HS-5 (cell line): ENCODE data around the gene PRR12.

Source experiments
- DNase-seq: peaks from one replicate; pipeline ENCODE4 v3.0.0-alpha.2; 2012; ENCODE audit warnings: low read depth

Gene PRR12

DNA sequence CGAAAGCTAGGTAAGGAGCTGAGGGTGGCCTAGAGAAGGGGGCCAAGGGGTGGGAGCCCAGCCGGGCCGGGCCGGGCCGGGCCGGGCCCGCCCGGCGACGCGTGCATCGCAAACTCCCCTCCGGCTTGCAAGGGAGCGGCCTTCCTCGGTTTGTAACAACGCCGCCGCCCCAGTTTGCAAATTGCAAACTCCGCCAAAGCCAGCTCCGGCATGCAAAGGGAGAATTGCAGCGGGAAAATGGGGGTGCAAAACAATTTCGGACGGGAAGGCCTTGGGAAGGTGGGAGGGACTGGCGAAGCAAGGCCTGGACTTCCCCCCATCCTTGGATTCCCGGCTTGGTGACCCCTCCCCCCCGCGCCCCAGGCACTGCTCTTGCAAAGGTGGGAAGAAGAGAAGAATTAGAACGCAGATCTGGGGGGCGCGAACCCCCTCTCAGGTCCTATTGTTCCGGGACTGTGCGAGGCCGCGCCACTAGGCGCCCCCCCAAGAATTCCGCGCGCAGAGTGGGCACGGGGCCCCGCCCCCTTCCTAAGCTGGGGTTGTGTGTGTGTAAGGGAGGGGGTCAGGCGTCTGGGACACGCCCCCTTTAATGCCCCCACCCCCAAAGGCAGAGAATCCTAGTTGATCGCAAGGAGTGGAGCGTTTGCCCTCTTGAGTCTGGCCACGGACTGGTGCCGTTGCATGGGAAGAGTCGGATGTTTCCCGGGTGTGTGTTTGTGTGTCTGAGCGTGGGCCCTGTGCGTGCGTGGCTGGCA is 926 bp downstream of the PRR12 start:
- DNase-seq = no peak

GRCh38 chr19:49592486-49593232 is 1.7 kb downstream of the PRR12 start:
- DNase-seq = no peak

DNA sequence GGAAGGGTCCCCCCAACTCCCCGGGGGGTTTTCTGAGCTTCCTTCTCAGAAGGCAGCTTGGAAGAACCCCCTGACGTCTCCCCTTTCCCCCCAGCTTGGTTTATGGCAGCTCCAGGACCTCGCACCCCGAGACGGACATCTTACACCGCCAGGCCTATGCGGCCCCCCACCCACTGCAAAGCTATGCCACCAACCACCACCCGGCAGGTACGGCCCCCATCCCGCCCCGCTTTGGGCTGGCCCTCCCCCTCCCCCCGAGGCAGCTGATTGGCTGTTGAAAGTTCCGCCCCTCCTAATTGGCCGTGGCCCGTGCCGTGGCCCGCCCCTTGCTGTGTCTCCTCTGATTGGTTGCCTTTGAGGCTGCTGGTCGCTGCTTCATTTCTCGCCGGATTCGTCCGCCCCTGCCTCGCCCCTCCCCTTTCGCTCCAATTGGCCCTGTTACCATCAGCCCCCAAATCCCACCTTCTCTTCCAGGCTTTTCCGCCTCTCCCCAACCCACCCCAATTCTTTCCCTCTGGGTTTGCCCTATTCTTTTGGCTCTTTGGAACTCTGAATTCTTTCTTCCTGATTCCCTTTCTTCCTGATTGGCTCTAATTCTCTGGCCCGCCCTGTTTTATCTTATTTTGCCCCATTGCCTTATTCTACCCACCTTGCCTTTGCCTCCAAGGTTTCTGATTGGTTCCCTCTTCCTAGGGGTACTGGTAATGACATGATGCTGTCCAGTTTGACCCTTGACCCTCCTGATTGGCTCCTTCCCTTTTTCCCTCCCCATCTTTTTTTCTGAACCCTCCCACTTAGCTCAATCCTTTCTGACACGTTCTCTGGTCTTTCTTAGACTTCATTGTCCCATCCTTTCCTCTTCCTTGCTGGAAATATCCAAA is 2.5 kb downstream of the PRR12 start:
- no peak for DNase-seq

DNA sequence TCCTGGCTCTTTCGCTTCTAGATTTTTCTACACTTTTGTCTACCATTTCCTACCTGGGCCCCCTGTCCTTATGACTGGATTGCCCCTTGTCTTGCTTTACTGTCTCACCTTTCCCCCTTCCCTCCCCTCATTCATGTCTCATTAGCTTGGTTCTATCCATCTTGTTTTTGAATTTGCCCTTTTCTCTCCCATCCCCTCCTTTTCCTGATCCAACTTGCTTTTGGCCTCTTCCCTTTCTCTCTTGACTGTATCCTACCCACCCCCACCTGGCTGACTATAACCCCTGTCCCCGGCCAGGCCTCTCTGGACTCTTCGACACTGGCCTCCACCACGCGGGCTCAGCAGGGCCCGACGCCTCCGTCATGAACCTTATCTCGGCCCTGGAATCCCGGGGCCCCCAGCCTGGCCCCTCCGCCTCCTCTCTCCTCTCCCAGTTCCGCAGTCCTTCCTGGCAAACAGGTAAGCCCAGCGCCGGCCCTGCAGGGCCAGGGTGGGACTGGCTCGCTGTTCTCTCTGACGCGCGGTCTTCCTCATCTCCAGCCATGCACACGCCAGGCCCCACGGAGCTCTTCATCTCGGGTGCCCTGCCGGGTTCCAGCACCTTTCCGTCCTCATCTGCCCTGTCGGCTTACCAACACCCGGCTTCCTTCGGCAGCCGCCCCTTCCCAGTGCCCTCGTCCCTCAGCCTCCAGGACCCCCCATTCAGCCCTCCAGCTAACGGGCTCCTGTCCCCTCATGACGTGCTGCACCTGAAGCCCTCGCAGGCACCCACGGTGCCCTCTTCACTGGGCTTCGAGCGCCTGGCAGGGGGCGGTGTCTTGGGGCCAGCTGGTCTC is 3.4 kb downstream of the PRR12 start:
- DNase-seq = no peak

DNA sequence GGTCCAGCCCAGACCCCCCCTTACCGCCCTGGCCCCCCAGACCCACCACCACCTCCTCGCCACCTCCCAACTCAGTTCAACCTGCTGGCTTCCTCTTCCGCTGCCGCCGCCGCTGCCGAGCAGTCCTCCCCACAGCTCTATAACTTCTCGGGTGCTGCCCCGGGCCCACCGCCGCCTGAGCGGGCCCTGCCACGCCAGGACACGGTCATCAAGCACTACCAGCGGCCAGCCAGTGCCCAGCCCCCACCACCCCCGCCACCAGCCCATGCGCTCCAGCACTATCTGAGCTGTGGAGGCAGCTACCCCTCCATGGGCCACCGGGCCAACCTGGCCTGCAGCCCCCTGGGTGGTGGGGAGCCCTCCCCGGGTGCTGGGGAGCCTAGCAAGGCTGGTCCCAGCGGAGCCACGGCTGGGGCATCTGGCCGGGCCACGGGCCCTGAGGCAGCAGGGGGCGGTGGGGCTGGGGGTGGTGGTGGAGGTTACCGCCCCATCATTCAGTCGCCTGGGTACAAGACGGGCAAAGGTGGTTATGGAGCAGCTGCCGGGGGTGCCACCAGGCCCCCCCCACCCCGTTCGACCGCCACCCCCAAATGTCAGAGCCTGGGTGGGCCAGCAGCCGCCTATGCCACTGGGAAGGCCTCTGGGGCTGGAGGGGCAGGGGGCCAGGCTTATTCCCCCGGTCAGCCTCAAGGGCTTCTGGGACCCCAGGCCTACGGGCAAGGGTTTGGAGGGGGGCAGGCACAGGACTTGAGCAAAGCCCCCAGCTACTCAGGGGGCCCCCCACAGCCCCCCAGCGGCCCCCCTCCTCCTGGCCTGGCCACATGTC is 4.2 kb downstream of the PRR12 start:
- DNase-seq = no peak

- no peak for DNase-seq
Observed at GRCh38 chr19:49595819-49596404, 4.9 kb downstream of the PRR12 start.

- no peak for DNase-seq
Observed at GRCh38 chr19:49596407-49596806, 5.4 kb downstream of the PRR12 start.

DNA sequence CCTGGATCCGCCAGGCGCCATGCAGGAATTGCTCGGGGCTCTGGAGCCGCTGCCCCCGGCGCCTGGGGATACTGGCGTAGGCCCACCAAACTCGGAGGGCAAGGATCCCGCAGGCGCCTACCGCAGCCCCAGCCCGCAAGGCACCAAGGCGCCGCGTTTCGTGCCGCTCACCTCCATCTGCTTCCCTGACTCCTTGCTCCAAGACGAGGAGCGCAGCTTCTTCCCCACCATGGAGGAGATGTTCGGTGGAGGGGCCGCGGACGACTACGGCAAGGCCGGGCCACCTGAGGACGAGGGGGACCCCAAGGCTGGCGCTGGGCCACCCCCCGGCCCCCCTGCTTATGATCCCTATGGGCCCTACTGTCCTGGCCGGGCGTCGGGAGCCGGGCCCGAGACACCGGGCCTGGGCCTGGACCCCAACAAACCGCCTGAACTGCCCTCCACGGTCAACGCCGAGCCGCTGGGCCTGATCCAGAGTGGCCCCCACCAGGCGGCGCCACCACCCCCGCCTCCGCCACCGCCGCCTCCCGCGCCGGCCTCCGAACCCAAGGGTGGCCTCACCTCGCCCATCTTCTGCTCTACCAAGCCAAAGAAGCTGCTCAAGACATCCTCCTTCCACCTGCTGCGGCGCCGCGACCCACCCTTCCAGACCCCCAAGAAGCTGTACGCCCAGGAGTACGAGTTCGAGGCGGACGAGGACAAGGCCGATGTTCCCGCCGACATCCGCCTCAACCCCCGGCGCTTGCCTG is 6.1 kb downstream of the PRR12 start:
- no peak for DNase-seq

DNA sequence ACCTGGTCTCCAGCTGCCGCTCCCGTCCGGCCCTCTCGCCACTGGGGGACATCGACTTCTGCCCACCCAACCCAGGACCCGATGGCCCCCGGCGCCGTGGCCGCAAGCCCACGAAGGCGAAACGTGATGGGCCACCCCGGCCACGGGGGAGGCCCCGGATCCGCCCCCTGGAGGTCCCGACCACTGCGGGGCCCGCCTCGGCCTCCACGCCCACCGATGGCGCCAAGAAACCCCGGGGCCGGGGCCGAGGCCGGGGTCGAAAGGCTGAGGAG is 6.7 kb downstream of the PRR12 start:
- no peak for DNase-seq

DNA sequence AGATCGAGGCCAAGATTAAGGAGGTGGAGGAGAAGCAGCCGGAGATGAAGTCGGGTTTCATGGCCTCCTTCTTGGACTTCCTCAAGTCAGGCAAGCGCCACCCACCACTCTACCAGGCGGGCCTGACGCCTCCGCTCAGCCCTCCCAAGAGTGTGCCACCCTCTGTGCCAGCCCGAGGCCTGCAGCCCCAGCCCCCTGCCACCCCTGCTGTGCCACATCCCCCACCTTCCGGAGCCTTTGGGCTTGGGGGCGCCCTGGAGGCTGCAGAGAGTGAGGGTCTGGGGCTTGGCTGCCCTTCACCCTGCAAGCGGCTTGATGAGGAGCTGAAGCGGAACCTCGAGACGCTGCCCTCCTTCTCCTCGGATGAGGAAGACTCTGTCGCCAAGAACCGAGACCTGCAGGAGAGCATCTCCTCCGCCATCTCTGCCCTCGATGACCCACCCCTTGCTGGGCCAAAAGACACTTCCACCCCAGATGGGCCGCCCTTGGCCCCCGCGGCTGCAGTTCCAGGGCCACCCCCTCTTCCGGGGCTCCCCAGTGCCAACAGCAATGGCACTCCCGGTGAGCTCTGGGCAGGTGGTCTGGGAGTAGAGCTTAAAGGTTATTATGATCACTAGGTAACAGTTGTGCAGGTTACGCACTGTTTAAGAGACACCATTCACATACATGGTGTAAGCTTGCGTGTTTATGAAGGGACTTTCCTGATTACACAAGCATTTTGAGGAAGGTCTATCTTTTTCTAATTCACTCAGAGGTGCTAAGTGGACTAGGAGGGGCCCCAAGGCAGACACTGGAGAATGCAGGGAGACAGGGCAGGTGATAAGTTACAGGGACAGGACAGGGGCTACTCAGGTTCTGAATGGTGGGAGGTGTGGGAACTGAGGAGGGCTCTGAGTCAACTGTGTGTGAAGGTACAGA is 8.7 kb downstream of the PRR12 start:
- no peak for DNase-seq

DNA sequence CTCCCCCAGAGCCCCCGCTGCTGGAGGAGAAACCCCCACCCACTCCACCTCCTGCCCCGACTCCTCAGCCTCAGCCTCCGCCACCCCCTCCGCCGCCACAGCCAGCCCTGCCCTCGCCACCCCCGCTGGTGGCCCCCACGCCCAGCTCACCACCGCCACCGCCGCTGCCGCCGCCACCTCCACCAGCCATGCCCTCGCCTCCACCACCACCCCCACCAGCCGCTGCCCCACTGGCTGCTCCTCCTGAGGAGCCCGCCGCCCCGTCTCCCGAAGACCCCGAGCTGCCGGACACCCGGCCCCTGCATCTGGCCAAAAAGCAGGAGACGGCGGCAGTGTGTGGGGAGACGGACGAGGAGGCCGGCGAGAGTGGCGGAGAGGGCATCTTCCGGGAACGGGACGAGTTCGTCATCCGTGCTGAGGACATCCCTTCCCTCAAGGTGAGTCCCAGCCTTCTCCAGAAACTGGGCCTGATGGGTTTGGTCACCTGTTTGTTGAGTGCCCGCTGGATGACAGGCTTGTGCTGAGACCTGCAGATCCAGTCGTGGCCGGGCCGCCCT is 10.6 kb downstream of the PRR12 start:
- no peak for DNase-seq

- no peak for DNase-seq
Observed at GRCh38 chr19:49602806-49603205, 11.8 kb downstream of the PRR12 start.

DNA sequence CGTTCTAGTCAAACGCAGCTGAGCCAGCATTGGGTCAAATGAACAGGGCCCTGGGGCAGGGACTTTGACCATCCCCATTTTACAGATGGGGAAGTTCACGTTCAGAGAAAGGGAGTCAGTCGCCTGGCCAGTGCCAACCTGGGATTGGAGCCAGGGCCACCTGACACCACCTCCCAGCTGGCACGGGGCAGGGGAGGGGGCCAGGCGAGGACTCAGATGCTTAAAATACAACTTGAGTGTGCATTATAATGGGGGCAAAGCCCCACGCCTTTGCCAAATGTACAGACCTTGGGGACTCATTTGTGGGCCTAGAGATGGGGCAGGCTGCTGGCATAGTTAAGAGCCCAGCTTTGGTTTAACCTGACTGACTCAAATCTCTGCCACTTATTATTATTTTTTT is 14.6 kb downstream of the PRR12 start:
- no peak for DNase-seq

DNA sequence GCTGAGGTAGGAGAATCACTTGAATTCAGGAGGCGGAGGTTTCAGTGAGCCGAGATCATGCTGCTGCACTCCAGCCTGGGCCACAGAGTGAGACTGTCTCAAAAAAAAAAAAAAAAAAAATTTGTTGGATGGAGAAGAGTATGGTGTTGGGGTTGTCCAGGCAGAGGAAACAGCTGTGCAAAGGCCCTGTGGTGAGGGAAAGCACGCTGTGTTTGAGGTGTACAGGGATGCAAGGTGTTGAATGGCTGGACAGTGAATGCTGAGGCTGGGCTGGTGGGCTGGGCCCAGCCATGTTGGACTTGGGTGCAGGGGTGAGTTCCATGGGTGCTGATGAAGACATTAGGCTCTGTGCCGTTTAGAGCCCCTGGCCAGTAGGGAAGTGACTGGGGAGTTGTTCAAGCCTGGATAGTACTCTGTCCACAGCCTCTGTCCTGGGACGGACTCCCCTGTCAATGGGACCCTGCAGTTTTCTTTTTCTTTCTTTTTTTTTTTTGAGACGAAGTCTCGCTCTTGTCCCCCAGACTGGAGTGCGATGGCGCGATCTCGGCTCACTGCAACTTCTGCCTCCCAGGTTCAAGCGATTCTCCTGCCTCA is 18.6 kb downstream of the PRR12 start:
- DNase-seq = no peak

DNA sequence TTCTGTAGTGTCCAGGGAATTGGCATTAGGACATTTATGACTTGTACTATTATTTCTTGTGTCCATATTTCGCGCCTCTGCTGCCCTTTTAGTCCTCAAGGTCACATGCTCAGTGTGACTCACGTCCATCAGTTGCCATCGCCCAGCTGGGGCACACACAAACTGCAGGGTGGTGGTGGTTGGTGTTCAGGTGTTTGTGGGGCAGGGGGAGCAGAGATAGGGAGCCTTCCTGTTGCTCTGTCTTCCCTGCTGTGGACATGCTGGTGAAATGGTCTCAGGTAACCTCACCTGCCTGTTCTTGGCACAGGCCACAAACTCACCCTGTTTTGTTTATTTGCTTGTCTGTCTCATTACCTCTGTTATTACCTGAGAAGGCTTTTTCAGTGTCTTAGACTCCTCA is 22.4 kb downstream of the PRR12 start:
- no peak for DNase-seq

DNA sequence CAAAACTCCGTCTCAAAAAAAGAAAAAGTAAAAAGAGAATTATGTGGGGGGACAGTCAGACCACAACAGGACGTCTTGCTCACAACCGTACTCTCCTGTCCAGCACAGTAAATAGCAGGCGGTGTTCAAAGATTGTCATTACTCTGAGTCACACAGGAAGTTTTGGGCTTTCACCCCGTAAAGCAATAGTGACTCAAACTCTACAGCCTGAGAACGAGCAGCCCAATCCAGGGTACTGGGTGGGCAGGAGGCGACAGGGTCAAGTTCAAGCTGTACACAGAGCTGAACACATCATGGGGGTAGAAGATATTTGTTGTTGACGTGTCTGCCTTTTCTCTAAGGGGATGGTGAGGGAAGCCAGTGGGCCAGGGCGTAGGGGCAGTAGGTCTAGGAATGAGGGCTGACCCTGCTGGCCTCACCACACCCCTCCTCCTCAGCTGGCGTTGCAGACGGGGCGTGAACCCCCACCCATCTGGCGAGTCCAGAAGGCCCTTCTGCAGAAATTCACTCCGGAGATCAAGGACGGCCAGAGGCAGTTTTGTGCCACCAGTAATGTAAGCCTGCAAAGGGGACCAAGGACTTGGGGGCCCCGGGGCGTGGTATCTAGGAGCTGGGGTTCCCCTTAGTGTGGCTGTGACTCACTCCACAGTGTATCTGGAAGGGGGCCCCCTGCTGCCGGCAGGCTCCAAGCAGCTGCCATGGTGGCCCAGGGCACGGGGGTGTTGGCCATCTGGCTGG is 23.3 kb downstream of the PRR12 start:
- no peak for DNase-seq

DNA sequence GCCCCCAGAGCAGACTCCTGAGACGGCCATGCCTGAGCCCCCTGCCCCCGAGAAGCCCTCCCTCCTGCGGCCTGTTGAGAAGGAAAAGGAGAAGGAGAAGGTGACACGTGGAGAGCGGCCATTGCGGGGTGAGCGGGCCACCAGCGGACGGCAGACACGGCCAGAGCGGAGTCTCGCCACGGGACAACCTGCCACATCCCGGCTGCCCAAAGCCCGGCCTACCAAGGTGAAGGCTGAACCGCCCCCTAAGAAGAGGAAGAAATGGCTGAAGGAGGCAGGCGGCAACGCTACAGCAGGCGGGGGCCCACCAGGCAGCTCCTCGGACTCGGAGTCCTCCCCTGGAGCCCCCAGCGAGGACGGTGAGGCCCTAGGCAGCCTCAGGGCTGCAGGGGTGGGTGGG is 24.9 kb downstream of the PRR12 start:
- no peak for DNase-seq

- DNase-seq = no peak
Observed at GRCh38 chr19:49616532-49616931, 25.6 kb downstream of the PRR12 start.
